Heart left ventricle (tissue), 16 donors: ENCODE results near the gene TMEM208. TPM values are rescaled to one million over a fixed set of nuclear protein-coding genes. Genes with fewer than 3 reads are reported as not detected.

ENCODE experiments used
- ATAC-seq, 4 donors: fragments of 200-7000 bp; cut with Tn5 transposase; one replicate each; pipeline ENCODE4 v1.9.1; 2020 to 2022; ENCODE audit warnings: moderate library complexity in 4 of 4, mild to moderate bottlenecking in 3 of 4, moderate number of reproducible peaks in 1 of 4
- DNase-seq, 5 donors: peaks; one replicate each; pipeline ENCODE4 v3.0.0-alpha.2; 2020
- H3K27ac ChIP-seq, 12 donors: fragments of 200-600 bp; sonication (generic) in 4 of 12; one replicate each; pipeline versions ENCODE4 v1.5.0 to v1.8.0; 2016 to 2022; ENCODE audit warnings: mild to moderate bottlenecking in 2 of 12
- H3K27me3 ChIP-seq, 9 donors: fragments of 200-600 bp; sonication (generic) in 2 of 9; one replicate each; pipeline versions ENCODE4 v1.5.1 to v1.8.0; 2016 to 2022; ENCODE audit warnings: mild to moderate bottlenecking in 3 of 9
- H3K36me3 ChIP-seq, 9 donors: fragments of 200-600 bp; sonication (generic) in 2 of 9; one replicate each; pipeline versions ENCODE4 v1.5.0 to v1.8.0; 2018 to 2022; ENCODE audit warnings: mild to moderate bottlenecking in 2 of 9
- H3K4me1 ChIP-seq, 12 donors: fragments of 200-600 bp; sonication (generic) in 4 of 12; one replicate each; pipeline versions ENCODE4 v1.5.0 to v1.8.0; 2016 to 2022; ENCODE audit warnings: mild to moderate bottlenecking in 3 of 12
- H3K4me3 ChIP-seq, 12 donors: fragments of 200-600 bp; sonication (generic) in 4 of 12; one replicate each; pipeline versions ENCODE4 v1.5.0 to v1.8.0; 2017 to 2022; ENCODE audit warnings: mild to moderate bottlenecking in 9 of 12, moderate library complexity in 4 of 12
- H3K9me3 ChIP-seq, 12 donors: fragments of 200-600 bp; sonication (generic) in 4 of 12; one replicate each; pipeline versions ENCODE4 v1.5.0 to v1.8.0; 2016 to 2022; ENCODE audit warnings: mild to moderate bottlenecking in 1 of 12
- CTCF ChIP-seq, 12 donors: fragments of 200-600 bp; sonication (generic) in 4 of 12; IDR thresholded peaks; one replicate each; pipeline versions ENCODE4 v1.5.0 to v1.8.0; 2018 to 2022; ENCODE audit warnings: antibody characterized with exemption in 12 of 12, mild to moderate bottlenecking in 5 of 12
- POLR2A ChIP-seq, 2 donors: fragments of 450-650 bp; IDR thresholded peaks; one replicate each; pipeline ENCODE4 v1.6.1; 2017; ENCODE audit warnings: antibody characterized with exemption in 2 of 2, mild to moderate bottlenecking in 2 of 2, moderate library complexity in 2 of 2
- WGBS, 4 donors: extraction: QIAGEN DNeasy Blood & Tissue Kit in 2 of 4; methylation state at CpG; one replicate each; pipeline versions ENCODE4 v1.1.5 to v1.1.7; 2013 to 2018; 5-methylcytosine and 5-hydroxymethylcytosine counted together
- intact Hi-C, 10 donors: fragments of 100-400 bp; cut with DNase I; formaldehyde crosslinking; loops; one replicate each; pipeline versions ENCODE4 v1.11.1 to v1.14.2; 2022
- polyA plus RNA-seq, 2 donors: library from polyadenylated mRNA; stranded (reverse); fragments of 200-250 nt; gene quantifications; one replicate each; pipeline ENCODE4 v1.2.3, GENCODE V29; 2013
- total RNA-seq, 9 donors: library from RNA; depleted of rRNA in 2 of 9; stranded (reverse); fragments of >200 nt in 2 of 9; fragmentation: NEBNext Ultra II Directional in 3 of 9; extraction: Animal tissue kit (Norgen Biotek cat#: 25700) in 3 of 9; gene quantifications; one replicate each; pipeline versions ENCODE4 v1.1.0 to v1.2.4, GENCODE V29; 2016 to 2023
- donor health status: ischemic (EF 13 %, LVEDD 7.1; RV severe dilation, severe dysfunction).
- donor health status: healthy with polysubstance abuse.
- donor health status: DM: no; HTN: yes; CAD: no.
- donor health status: DM: no; HTN: no; CAD: no.
- donor health status: ischemic (EF 25% LVEDD 6.9; RV normal size, moderate dysfunction).
- donor health status: ischemic (EF 25% LVEDD 5.7; RV mildly dilated, moderate dysfunction).
- donor health status: healthy.
- donor health status: DM: yes; HTN: yes; CAD: no.
- donor health status: ischemic (EF 35%, LVEDD 5.7; RV mildly dilated, moderate dysfunction).
- donor health status: nonischemic (EF 11% LVEDD 7.7; RV severe dilation, severe dysfunction).
- donor health status: DM: yes; HTN: yes; CAD: no.
- donor health status: PGD.
- donor health status: ischemic (EF 29% LVEDD 5.4; RV normal size, mild dysfunction).
- donor health status: nonischemic (EF 23%, LVEDD 6.1; RV moderate dilation, normal function).

Gene TMEM208
- total and polyA plus RNA-seq, 11 donors: 6.2 to 79.7 (median 16.9) TPM

DNA sequence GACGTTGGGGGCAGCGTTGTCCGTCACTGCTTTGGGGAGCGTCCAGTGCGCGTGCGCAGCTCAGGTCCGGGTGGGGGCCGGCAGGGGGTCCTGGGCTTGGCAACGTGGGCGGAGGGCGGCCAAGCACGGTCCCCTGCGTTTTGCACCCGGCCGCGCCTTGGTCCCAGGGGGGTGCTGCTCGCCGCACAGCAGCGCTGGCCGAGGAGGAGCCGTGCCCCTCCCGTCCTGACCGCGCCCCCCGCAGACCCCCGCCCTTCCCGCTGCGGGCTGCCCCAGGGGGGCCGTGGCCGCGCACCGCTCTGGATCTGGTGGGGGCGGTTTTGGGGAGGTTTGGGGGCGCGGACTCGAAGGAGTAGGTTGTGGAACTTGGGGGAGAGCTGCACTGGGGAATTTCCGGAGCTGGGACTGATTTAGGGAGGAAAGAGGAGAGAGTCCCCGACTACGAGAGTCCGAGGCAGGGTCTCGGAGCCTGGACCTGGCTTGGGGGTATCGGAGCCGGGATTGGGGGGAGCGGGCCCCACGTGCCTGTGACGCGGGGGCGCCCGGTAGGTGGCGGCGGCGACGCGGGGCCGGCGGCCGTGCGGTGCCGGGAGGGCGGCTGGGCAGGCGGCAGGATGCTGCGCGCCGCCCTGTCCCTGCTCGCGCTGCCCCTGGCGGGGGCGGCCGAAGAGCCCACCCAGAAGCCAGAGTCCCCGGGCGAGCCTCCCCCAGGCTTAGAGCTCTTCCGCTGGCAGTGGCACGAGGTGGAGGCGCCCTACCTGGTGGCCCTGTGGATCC lies 21.7 kb downstream of the TMEM208 start, which contains the start of gene SLC9A5:
Gene SLC9A5 (plus strand): TSS at position 579 of the 777 bp plus-strand sequence. CDS start 36 bp downstream, at position 615.
- DNase-seq (peak in 4 of 5 donors; percentile 45 to 71 (median 48)), ATAC-seq (no peak)
- Histone ChIP-seq H3K9me3 (no peaks in the 10 kb centered on the region), H3K27me3 (peaks cover 0 to 10% (median 0%) of the 10 kb centered on the region in 9 donors), H3K4me1 (peaks cover 18 to 58% (median 40%) of the 10 kb centered on the region in 12 donors), H3K27ac (peak within 1 kb of the TSS in 9 of 12 donors; percentile 42 to 99 (median 93)), H3K4me3 (peak within 1 kb of the TSS; percentile 34 to 94 (median 82)), H3K36me3 (no peaks in the 10 kb centered on the region)
- intact Hi-C loops: loop anchor here in 2 of 10 donors (5.0 kb wide), 2 partner anchors 56 to 76 kb away; partner anchors contain the start of genes NOL3 (in 2 of the 2), E2F4 (in 1 of the 2) and EXOC3L1 (in 1 of the 2)
- WGBS, 4 donors: 0 to 3% (median 1%) methylated on average over 8 to 75 of the region's 75 CpGs
- TF ChIP-seq POLR2A (IDR thresholded peaks at IDR 0.05) (peak in 1 of 2 donors; percentile 21), CTCF (IDR thresholded peaks at IDR 0.05) (peak in 7 of 12 donors; percentile 14 to 45 (median 29))

GRCh38 chr16:67249178-67250044 lies 22.5 kb downstream of the TMEM208 start:
- DNase-seq: peak in 1 of 5 donors; percentile 29
- peak overlapping the region in 3 of 12 donors; percentile 21 to 99 (median 25) for H3K27ac ChIP-seq
- no peak for ATAC-seq
- TF ChIP-seq POLR2A (IDR thresholded peaks at IDR 0.05): no peak
- H3K27me3 ChIP-seq: peaks cover 0 to 10% (median 0%) of the 10 kb centered on the region in 9 donors
- H3K4me3 ChIP-seq: peak overlapping the region; percentile 34 to 94 (median 82)
- no peaks in the 10 kb centered on the region for H3K9me3 ChIP-seq
- intact Hi-C loops: loop anchor here in 2 of 10 donors (5.0 kb wide), 2 partner anchors 57 to 77 kb away; partner anchors contain the start of genes NOL3 (in 2 of the 2), E2F4 (in 1 of the 2) and EXOC3L1 (in 1 of the 2)
- 19 to 31% (median 21%) methylated on average over 16 to 22 of the region's 22 CpGs for WGBS, 4 donors
- peaks cover 9 to 50% (median 32%) of the 10 kb centered on the region in 12 donors for H3K4me1 ChIP-seq
- no peaks in the 10 kb centered on the region for H3K36me3 ChIP-seq

DNA sequence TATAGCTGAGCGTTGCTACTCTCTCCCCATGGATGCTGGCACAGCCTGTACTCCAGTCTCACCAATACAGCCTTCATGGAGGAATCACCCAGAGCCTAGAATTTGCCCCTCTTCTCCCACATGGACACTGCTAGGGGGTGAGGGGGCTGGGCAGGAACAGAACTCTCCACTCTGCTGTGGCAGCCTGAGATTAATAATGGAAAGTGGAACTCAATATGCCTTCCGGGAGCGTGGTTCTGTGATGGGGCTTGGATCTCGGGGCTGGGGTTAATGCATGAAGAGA lies 23.1 kb downstream of the TMEM208 start:
- peaks cover 0 to 10% (median 0%) of the 10 kb centered on the region in 9 donors for H3K27me3 ChIP-seq
- no peak for ATAC-seq
- 72 to 85% (median 78%) methylated on average over 4 of the region's 4 CpGs for WGBS, 4 donors
- no peak overlapping the region for H3K27ac ChIP-seq
- intact Hi-C loops: no loop called here
- H3K4me1 ChIP-seq: peaks cover 9 to 44% (median 26%) of the 10 kb centered on the region in 12 donors
- H3K9me3 ChIP-seq: no peaks in the 10 kb centered on the region
- TF ChIP-seq CTCF (IDR thresholded peaks at IDR 0.05) (no peak), POLR2A (IDR thresholded peaks at IDR 0.05) (no peak)
- peak in 2 of 5 donors; percentile 18 to 19 for DNase-seq
- no peak overlapping the region for H3K4me3 ChIP-seq
- no peaks in the 10 kb centered on the region for H3K36me3 ChIP-seq

DNA sequence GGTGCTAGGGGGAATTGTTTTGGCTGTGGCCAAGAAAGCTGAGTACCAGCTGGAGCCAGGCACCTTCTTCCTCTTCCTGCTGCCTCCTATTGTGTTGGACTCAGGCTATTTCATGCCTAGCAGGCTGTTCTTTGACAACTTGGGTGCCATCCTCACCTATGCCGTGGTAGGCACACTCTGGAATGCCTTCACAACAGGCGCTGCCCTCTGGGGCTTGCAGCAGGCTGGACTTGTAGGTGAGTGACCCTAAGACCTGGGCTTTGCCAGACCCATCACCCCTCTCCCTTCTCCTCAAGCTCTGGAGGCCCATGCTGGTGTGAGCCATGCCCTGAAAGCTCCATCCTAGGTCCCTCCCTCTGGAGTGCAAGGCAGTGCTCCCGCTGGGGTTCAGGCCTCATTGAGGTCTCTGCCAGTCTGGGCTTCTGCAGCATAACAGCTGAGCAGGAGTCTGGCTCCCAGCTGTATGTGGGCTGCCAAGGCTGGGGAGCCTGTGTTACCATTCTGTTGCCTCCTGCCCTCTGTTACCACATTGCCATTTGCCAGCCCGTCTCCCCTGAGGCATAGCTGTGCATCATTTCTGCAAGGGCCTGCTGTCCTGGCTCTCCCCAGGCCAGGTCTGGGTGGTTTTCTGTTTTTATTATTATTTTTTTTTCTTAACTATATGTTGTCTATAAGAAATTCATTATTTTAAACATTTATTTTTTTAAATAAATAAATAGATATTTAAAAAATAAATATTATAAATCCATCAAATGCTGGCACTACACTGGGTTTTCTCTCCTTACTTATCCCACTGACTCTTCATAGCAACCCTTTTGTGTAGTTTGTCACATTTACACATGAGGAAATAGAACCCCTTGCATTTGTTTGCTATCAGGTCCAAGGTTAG lies 25.9 kb downstream of the TMEM208 start:
- intact Hi-C loops: no loop called here
- H3K27ac ChIP-seq: no peak overlapping the region

More for the DNA sequence above, 25.9 kb downstream of the TMEM208 start:
- H3K4me3 ChIP-seq: no peak overlapping the region
- WGBS, 4 donors: 94 to 99% (median 96%) methylated on average over 4 of the region's 4 CpGs
- ATAC-seq (no peak), DNase-seq (peak in 2 of 5 donors; percentile 11 to 18)
- no peaks in the 10 kb centered on the region for H3K36me3 ChIP-seq
- peaks cover 2 to 22% (median 13%) of the 10 kb centered on the region in 12 donors for H3K4me1 ChIP-seq
- H3K9me3 ChIP-seq: no peaks in the 10 kb centered on the region
- TF ChIP-seq CTCF (IDR thresholded peaks at IDR 0.05): no peak
- no peak for TF ChIP-seq POLR2A (IDR thresholded peaks at IDR 0.05)
- H3K27me3 ChIP-seq: peaks cover 0 to 10% (median 0%) of the 10 kb centered on the region in 9 donors
